Tibial nerve (tissue), 4 donors: ENCODE results near the gene CACNA1I. TPM values are rescaled to one million over a fixed set of nuclear protein-coding genes. Genes with fewer than 3 reads are reported as not detected.

Experiments
- DNase-seq, 2 donors: peaks; one replicate each; pipeline ENCODE4 v3.0.0-alpha.2; 2019; ENCODE audit warnings: low spot score in 2 of 2
- H3K27ac ChIP-seq, 4 donors: fragments of 200-600 bp; sonication (generic) in 3 of 4; one replicate each; pipeline ENCODE4 v1.5.1; 2017 to 2019; ENCODE audit warnings: mild to moderate bottlenecking in 1 of 4
- H3K27me3 ChIP-seq, 2 donors: fragments of 200-600 bp; sonication (generic) in 1 of 2; one replicate each; pipeline versions ENCODE4 v1.5.1 to v1.6.0; 2017 to 2019
- H3K36me3 ChIP-seq, 3 donors: fragments of 200-600 bp; sonication (generic); one replicate each; pipeline ENCODE4 v1.5.1; 2018 to 2019
- H3K4me1 ChIP-seq, 4 donors: fragments of 200-600 bp; sonication (generic) in 3 of 4; one replicate each; pipeline ENCODE4 v1.5.1; 2017 to 2019
- H3K4me3 ChIP-seq, 4 donors: fragments of 200-600 bp; sonication (generic) in 3 of 4; one replicate each; pipeline ENCODE4 v1.5.1; 2017 to 2019; ENCODE audit warnings: mild to moderate bottlenecking in 1 of 4, moderate library complexity in 1 of 4
- H3K9me3 ChIP-seq, 4 donors: fragments of 200-600 bp; sonication (generic) in 3 of 4; one replicate each; pipeline ENCODE4 v1.5.1; 2017 to 2019
- CTCF ChIP-seq, 5 experiments: fragments of 200-600 bp in 3 of 5; fragments of 450-650 bp in 2 of 5; sonication (generic) in 3 of 5; IDR thresholded peaks; one replicate each; pipeline ENCODE4 v1.5.1; 2016 to 2019; ENCODE audit warnings: antibody characterized with exemption in 5 of 5, mild to moderate bottlenecking in 3 of 5, moderate library complexity in 2 of 5
- EP300 ChIP-seq, 2 donors: sonication (generic); formaldehyde crosslinking; IDR thresholded peaks; one replicate each; pipeline ENCODE4 v1.6.1; 2017; ENCODE audit warnings: antibody characterized with exemption in 2 of 2, mild to moderate bottlenecking in 1 of 2
- POLR2A ChIP-seq, 2 donors: fragments of 450-650 bp; IDR thresholded peaks; one replicate each; pipeline ENCODE4 v1.6.1; 2017; ENCODE audit warnings: antibody characterized with exemption in 2 of 2, mild to moderate bottlenecking in 2 of 2, moderate library complexity in 2 of 2
- WGBS, 2 donors: methylation state at CpG; one replicate each; pipeline ENCODE4 v1.1.5; 2018; 5-methylcytosine and 5-hydroxymethylcytosine counted together
- total RNA-seq, 4 donors: library from RNA; depleted of rRNA; stranded (reverse); fragments of >200 nt; gene quantifications; one replicate each; pipeline ENCODE4 v1.1.0, GENCODE V29; 2016

CACNA1I gene
- total RNA-seq, 4 donors from 2014 or later, result 0.42 to 0.78 (median 0.52) TPM

GRCh38 chr22:39666926-39667325 is 96.4 kb downstream of the CACNA1I start:
- H3K9me3 ChIP-seq, result peaks cover 0 to 43% (median 3%) of the 10 kb centered on the region in 4 donors
- WGBS, 2 donors, result 58 to 68% methylated on average over 5 to 7 of the region's 7 CpGs
- peaks cover 0 to 28% (median 15%) of the 10 kb centered on the region in 4 donors for H3K4me1 ChIP-seq
- no peak overlapping the region for H3K27ac ChIP-seq
- peaks cover 0 to 29% (median 0%) of the 10 kb centered on the region in 3 donors for H3K36me3 ChIP-seq
- DNase-seq, result no peak
- TF ChIP-seq CTCF (IDR thresholded peaks at IDR 0.05) (no peak), POLR2A (IDR thresholded peaks at IDR 0.05) (no peak), EP300 (IDR thresholded peaks at IDR 0.05) (no peak)
- H3K27me3 ChIP-seq, result peaks cover 0 to 42% of the 10 kb centered on the region in 2 donors
- no peak overlapping the region for H3K4me3 ChIP-seq

DNA sequence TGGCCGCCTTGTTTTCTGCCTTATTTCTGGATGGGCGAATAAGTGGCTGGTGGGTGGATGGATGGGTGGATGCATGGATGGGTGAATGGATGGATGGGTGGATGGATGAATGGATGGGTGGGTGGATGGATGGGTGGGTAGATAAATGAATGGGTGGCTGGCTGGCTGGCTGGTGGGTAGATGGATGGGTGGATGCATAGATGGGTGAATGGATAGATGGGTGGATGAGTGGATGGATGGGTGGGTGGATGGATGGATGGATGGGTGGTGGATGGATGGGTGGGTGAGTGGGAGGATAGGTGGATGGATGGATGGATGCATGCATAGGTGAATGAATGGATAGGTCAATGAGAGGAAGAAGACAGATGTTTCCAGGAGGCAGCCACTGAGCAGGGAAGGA is 98.9 kb downstream of the CACNA1I start:
- 96 to 100% methylated on average over 2 of the region's 2 CpGs for WGBS, 2 donors
- Histone ChIP-seq H3K4me3 (no peak overlapping the region), H3K36me3 (peaks cover 0 to 52% (median 0%) of the 10 kb centered on the region in 3 donors), H3K27ac (no peak overlapping the region), H3K27me3 (peaks cover 0 to 17% of the 10 kb centered on the region in 2 donors), H3K9me3 (peaks cover 0 to 63% (median 5%) of the 10 kb centered on the region in 4 donors), H3K4me1 (peaks cover 0 to 3% (median under 1%) of the 10 kb centered on the region in 4 donors)
- DNase-seq, result no peak
- TF ChIP-seq POLR2A (IDR thresholded peaks at IDR 0.05) (no peak), CTCF (IDR thresholded peaks at IDR 0.05) (no peak), EP300 (IDR thresholded peaks at IDR 0.05) (no peak)

DNA sequence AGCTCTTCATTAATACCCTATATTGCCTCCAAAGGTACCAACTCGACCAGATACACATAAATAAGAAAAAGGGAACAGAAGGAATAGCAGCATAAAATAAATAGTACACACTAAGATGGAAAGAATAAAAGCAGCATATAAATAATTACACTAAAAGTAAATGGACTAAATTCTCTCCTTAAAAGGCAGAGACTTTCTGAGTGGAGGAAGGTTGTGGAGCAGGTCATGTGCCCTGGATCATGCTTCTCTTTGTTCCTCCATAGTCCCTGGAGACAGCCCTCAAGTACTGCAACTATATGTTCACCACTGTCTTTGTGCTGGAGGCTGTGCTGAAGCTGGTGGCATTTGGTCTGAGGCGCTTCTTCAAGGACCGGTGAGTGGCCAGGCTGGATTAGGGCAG is 101.4 kb downstream of the CACNA1I start:
- Histone ChIP-seq H3K27ac (no peak overlapping the region), H3K4me3 (no peak overlapping the region)
- WGBS, 2 donors, result 93 to 97% methylated on average over 3 of the region's 3 CpGs

GRCh38 chr22:39674536-39674935 is 104.0 kb downstream of the CACNA1I start:
- no peak for DNase-seq
- Histone ChIP-seq H3K4me1 (no peaks in the 10 kb centered on the region), H3K27ac (no peak overlapping the region), H3K9me3 (peaks cover 0 to 44% (median 5%) of the 10 kb centered on the region in 4 donors), H3K27me3 (no peaks in the 10 kb centered on the region), H3K36me3 (peaks cover 0 to 44% (median 0%) of the 10 kb centered on the region in 3 donors), H3K4me3 (no peak overlapping the region)
- WGBS, 2 donors, result 60 to 67% methylated on average over 7 of the region's 7 CpGs
- no peak for TF ChIP-seq CTCF (IDR thresholded peaks at IDR 0.05)
- no peak for TF ChIP-seq EP300 (IDR thresholded peaks at IDR 0.05)
- no peak for TF ChIP-seq POLR2A (IDR thresholded peaks at IDR 0.05)

More for the DNA sequence above, 101.4 kb downstream of the CACNA1I start:
- Histone ChIP-seq H3K36me3 (peaks cover 0 to 52% (median 0%) of the 10 kb centered on the region in 3 donors), H3K9me3 (peaks cover 0 to 63% (median 5%) of the 10 kb centered on the region in 4 donors), H3K27me3 (no peaks in the 10 kb centered on the region), H3K4me1 (no peaks in the 10 kb centered on the region)
- TF ChIP-seq POLR2A (IDR thresholded peaks at IDR 0.05) (no peak), CTCF (IDR thresholded peaks at IDR 0.05) (no peak), EP300 (IDR thresholded peaks at IDR 0.05) (no peak)
- DNase-seq, result no peak

DNA sequence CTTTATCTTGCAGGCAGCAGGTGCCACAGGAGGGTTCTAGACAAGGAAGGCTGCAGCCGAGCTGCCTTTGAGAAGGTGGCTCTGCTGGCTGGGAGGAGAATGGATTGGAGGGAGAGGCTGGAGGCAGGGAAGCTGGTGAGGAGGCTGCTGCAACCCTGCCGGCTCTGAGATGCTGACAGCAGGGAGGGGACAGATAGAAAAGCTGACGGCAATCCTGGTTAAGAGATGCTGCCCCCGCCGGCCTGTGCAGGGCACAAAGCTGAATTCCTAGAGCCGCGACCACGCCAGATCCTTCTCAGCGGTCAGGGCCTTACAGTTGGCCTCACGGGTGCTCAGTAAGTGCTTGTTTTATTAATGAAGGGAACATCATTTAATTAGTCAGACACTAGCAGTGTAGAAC is 105.4 kb downstream of the CACNA1I start:
- H3K27me3 ChIP-seq, result no peaks in the 10 kb centered on the region
- H3K4me1 ChIP-seq, result no peaks in the 10 kb centered on the region
- H3K4me3 ChIP-seq, result no peak overlapping the region
- 56% methylated on average over 10 of the region's 10 CpGs for WGBS, 2 donors
- no peak for DNase-seq
- peaks cover 0 to 30% (median 5%) of the 10 kb centered on the region in 4 donors for H3K9me3 ChIP-seq
- no peak overlapping the region for H3K27ac ChIP-seq
- no peak for TF ChIP-seq EP300 (IDR thresholded peaks at IDR 0.05)
- H3K36me3 ChIP-seq, result peaks cover 0 to 30% (median 0%) of the 10 kb centered on the region in 3 donors
